GM19452 (cell line): ENCODE results near the gene ZFYVE21.
A peak's percentile ranks its signal among the peaks of the same experiment; 100 is the strongest.

Experiments used
- ATAC-seq: cut with Tn5 transposase; IDR thresholded peaks from one replicate; pipeline ENCODE4 v1.9.1; 2021; ENCODE audit not compliant: unreplicated experiment

The ZFYVE21 gene

GRCh38 chr14:103704708-103705107, 10.9 kb upstream of the ZFYVE21 start:
- no peak for ATAC-seq

DNA sequence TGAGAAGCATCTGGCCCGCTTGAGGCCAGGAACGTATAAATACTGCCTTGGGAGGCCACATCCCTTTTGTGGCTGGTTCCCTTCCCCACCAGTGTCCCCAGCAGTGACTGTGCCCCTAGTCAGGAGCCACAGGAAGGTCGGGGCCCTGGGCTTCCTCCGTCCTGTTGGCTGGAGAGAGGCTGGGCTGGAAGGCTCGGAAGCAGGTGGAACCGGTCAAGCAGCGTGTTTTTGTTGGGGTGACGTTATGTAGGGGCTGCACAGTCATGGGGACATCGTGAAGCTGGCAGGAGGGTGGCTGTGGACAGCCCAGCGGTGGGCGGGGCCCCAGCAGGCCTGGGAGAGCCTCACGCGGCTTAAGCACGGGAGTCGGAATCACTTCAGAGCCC, 10.5 kb upstream of the ZFYVE21 start:
- ATAC-seq = no peak

DNA sequence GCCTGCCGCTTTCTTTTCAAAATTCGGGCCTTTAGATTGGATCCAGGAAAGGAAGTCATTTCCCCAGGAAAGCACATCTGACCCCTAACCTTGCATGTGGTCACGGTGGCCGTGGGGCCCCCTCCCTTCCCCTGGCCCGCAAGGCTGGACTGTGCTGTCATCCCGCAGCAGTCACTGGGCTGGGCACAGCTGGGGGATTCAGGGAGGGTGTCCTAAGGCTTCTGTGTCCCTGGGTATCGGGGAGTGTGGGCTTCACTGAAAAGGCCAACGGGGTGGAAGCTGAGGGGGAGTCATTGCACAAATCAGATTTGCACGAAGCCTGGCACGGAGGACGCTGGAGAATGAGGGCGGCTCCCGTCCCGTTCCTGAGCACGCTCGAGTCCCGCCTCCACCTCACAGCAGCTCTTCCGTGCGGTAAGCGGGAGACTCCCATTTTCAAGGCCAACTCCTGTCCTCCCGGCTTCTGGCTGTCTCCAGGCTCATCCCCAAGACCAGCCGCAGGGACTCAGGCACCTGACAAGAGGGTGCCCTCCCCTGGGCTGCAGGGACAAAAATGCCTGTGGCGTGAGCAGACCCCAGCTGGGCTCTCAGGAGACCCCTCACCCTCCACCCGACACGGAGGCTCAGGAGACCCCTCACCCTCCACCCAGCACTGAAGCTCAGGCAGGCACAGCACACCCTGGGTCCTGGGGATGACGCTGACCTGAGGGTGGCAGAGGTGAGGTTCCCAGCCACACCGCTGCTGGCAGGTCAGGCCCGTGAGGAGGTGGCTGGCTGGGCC, 9.9 kb upstream of the ZFYVE21 start:
- ATAC-seq = no peak

- ATAC-seq = no peak
Observed at GRCh38 chr14:103706551-103707328, 8.9 kb upstream of the ZFYVE21 start.

DNA sequence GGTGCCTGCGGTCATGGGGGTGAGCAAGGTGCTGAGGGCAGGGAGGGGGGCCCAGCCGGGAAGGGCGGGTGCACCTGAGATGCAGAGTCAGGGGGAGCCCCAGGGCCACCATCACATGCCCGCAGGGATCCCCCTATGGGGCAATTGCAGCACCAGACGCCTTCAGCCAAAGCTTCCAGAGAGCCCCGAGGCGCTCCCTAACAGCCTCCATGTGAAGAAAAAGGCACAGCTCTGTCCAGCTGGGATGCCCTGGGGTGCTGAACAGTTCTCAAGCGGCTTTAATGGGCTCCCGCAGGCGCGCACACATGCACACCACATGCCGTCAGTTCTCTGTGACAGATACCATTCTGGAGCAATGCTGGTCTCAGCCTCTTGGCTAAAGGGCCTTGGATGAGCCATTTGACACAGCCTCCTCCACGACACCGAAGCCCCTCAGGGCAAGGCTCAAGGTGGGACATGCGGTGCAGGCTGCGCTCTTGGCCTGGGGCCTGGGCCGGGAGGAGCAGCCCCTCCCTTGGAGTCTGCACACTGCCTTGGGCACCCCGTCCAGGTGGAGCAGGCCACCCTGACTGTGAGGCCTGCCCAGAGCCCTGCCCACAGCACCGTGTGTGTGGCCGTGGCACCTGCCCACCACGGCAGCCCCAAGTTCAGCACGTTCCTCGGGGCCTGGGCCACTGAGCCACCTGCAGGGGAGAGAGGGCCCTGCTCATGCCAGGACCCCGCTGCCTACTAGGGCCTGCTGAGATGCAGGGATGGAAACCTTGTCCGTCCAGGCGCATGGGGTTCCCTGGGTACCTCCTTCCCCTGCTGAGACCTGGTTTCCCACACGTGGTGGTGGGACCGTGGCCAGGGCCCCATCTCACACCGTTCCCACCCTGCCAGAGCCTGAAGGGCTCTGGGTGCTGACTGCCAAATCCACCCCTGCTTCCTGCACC, 8.0 kb upstream of the ZFYVE21 start:
- ATAC-seq = no peak

DNA sequence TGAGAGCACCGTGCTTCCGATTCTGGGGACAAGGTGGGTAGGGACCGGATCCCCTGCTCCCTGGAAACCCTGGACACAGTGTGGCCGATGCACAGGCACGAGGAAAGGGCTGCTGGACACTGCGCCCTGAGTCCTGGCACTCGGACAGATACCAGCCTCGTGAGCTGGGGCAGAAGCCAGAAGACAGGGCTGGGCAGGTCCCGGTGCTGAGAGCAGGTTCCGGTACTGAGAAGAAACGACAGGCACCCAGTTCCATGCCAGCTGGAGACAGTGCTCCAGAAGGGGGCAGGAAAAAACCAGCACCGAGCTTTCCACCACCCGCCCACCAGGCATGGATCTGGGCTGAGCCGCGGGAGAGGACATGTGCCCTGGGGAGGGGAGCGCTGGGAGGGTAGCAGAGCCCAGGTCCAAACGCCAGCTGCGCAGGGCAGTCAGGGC, 6.8 kb upstream of the ZFYVE21 start:
- no peak for ATAC-seq

DNA sequence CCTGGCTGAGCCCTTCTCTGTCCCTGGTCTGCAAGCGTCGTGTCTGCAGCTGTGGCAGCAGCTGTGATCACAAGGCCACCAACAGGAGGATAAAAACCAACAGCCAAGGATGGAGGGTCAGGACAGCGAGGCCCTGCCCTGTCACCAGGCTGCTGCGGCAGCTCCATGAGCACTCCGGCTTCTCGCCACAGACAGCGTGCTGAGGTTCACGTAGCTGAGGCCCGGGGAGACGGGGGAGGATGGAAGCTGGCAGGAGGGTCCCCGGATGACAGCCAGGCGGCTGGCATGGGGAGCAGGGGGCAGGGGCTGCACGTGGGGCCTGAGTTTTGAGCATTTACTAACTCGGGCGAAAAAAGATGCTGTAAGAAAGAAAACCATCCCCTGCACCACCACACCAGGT, 5.8 kb upstream of the ZFYVE21 start:
- ATAC-seq = no peak

DNA sequence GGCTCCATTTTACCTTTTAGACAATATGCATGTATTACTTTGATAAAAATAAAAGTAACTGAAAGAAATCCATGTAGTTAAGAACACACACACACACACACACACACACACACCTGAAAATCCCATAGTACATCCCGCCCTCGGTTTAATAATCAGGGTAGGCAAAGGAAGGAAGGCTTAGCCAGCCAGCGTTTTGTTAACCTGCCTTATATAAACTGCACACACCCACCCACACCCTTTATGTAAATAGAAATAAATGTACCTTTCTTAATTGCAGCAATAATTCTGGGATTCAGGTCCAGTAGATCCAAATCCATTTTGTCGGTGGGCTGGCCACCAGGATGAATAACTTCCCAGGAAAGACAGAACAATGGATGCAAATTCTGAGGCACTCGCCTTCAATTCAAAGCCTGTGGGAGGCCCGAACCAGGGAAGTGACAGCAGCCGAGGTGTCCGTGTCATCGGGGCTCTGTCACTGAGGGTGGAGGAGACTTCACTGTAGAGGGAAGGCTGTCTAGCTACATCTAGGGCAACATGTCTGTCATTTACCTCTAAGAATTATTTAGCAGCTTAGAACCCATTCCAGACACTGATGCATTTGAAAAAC, 4.7 kb upstream of the ZFYVE21 start:
- no peak for ATAC-seq

GRCh38 chr14:103711516-103712431, 3.8 kb upstream of the ZFYVE21 start:
- ATAC-seq = no peak

DNA sequence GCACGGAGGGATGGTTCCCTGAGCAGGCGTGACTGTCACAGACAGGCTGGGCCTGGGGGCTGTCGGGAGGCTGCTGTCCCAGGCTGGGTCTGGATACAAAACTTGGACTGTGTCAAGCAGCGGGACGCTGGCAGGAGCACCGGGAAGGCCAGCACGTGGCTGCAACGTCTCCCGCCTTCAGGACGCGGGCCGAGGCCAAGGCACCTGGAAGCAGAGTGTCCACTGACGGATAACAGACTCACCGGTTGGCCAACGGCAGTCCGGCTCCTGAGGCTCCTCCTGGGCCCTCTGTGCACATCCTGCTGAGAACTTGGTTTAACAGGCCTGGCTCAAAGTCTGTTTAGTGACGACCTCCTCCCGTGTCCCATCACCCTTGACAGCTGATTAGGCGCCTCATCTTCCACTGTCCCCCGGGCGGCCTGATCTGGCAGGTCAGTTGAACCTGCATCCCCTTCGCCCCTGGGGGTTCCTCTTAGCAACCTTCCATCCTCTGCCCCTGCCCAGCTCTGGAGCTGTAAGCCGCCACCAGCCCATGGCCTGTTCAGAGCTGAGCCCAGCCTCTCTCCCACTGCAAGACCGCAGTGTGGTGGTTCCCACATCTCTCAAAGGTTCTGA, 2.9 kb upstream of the ZFYVE21 start:
- no peak for ATAC-seq

GRCh38 chr14:103713304-103714062, 2.1 kb upstream of the ZFYVE21 start:
- ATAC-seq = no peak

DNA sequence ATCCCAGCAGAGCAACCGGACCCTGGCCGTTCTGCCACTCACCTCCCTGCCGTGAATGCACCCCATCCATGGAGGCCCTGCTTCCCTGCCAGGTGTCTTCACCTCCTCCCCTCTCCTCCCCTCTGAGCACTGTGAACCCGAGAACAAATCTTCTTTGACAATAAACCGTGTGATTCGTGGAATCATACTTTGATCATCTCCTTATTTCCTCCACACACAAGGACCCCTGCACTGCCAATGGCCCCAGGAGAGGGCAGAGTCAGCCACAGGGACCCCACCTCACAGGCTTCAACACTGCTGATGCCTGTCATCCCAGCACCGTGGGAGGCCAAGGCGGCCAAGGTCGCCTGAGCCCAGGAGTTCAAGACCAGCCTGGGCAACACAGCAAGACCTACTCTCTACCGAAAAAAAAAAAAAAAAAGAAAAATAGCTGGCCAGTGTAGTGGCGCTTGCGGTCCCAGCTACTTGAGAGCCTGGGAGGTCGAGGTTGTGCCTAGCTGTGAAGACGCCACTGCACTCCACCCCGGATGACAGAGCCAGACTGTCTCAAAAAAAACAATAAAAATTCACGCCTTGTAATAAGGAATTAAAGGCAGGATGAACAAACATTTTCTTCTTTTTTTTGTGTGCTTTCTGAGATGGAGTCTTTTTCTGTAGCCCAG, 1.4 kb upstream of the ZFYVE21 start:
- ATAC-seq = no peak

- peak; percentile 2 for ATAC-seq
Observed at GRCh38 chr14:103716091-103716801, 636 bp downstream of the ZFYVE21 start.

DNA sequence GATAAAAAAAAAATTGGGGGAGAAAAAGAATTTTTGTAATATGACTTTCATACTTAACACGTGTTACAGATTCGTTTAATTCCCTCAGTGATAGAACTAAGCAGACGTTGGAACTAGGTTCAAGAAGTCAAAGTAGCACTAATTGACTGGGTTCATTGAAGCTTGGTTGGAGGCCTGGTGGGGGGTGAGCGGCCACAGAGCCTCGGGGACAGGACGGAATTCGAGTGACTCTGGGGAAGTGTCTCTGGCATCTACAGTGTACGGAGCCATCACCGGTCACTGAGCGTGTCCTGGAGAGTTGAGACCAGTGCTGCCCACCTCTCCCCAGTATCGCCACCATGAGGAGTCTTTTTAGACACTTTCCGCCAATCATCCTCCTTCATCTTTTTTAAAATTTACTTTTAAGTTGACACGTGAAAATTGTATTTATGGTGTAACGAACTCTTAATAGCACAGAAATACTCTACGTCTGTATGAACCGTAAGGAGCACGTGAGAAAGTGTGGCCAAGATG, 1.3 kb downstream of the ZFYVE21 start:
- ATAC-seq = no peak

DNA sequence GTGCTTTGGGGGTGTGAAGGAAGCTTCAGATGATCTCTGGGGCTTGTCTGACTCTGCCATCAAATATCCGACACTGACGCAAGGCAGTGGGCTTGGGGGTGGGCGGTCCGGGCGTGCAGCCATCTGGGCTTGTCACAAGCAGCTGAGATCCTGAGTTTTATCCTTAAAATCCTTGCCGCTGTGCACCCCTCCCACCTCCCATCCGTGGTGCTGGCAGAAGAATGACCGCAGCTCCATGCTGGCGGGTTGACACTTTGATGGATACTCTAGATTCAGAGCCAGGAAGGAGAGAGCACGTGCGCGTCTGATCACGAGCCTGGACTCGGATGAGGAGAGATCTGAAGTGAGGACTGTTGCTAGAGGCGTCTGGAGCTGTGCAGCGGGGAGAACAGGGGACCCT, 3.0 kb downstream of the ZFYVE21 start:
- ATAC-seq = no peak

- ATAC-seq = no peak
Observed at GRCh38 chr14:103719751-103720150, 4.1 kb downstream of the ZFYVE21 start.
